ENCODE measurements around the gene RPS29.

GRCh38 chr14:49586673-49587460, 687 bp upstream of the RPS29 start:
- no peak for TF ChIP-seq POLR2A (IDR thresholded peaks at IDR 0.05; ENCODE audit: low read depth, low read length)
- TF ChIP-seq TAF1 (IDR thresholded peaks at IDR 0.05; ENCODE audit: low read depth, low read length), result no peak
- TF ChIP-seq PAX5 (IDR thresholded peaks at IDR 0.05; ENCODE audit: insufficient read depth, low read length, severe bottlenecking), result no peak
- TF ChIP-seq SPI1 (IDR thresholded peaks at IDR 0.05; ENCODE audit: low read depth, low read length), result no peak
- no peak for TF ChIP-seq POLR2AphosphoS5 (IDR thresholded peaks at IDR 0.05; ENCODE audit: low read depth, low read length)

All from GM12891 (cell line).